IMR-90 (cell line): ENCODE data around the gene SUN5. TPM values are rescaled to one million over a fixed set of nuclear protein-coding genes. Genes with fewer than 3 reads are reported as not detected.

Source experiments
- ATAC-seq: fragments of 200-7000 bp; cut with Tn5 transposase; 2 replicates; pipeline ENCODE4 v1.9.1; 2020; ENCODE audit warnings: low read depth, mild to moderate bottlenecking, moderate library complexity
- BruUV-seq: library from RNA; stranded (reverse); fragments of 400-500 nt; replicated peaks from 2 replicates; lab custom pipeline; 2021; lab: Mats Ljungman, UMichigan
- CTCF ChIA-PET: fragments of 300-600 bp; formaldehyde crosslinking; extraction: SDS; loops from one replicate; lab custom pipeline; 2021; ENCODE audit warnings: antibody characterized with exemption; lab: Yijun Ruan, JAX
- POLR2A ChIA-PET: fragments of 300-600 bp; sonication (Branson Sonifier 250); formaldehyde crosslinking; loops from one replicate; lab custom pipeline; 2022; ENCODE audit warnings: antibody characterized with exemption; ENCODE audit not compliant: unreplicated experiment; lab: Charles Lee
- DNase-seq: peaks from one replicate; pipeline ENCODE4 v3.0.0; 2013
- H2AFZ ChIP-seq: replicated peaks from 2 replicates; pipeline ENCODE3; 2013; ENCODE audit warnings: low read length, mild to moderate bottlenecking; ENCODE audit not compliant: poor library complexity
- H2AK5ac ChIP-seq: 2 replicates; pipeline ENCODE4 v1.6.1; 2013; ENCODE audit warnings: low read depth, low read length, inconsistent platforms
- H2AK9ac ChIP-seq: replicated peaks from 2 replicates; pipeline ENCODE3; 2013; ENCODE audit warnings: mild to moderate bottlenecking, low read depth, low read length, moderate library complexity; ENCODE audit not compliant: poor library complexity
- H2BK120ac ChIP-seq: 2 replicates; pipeline ENCODE4 v1.6.1; 2013; ENCODE audit warnings: low read depth, low read length, inconsistent platforms
- H2BK15ac ChIP-seq: 3 replicates; pipeline ENCODE4 v1.6.1; 2013; ENCODE audit warnings: low read depth, low read length, inconsistent platforms
- H2BK20ac ChIP-seq: 2 replicates; pipeline ENCODE4 v1.6.1; 2013; ENCODE audit warnings: low read depth, mild to moderate bottlenecking, inconsistent platforms, low read length, moderate library complexity
- H2BK5ac ChIP-seq: 2 replicates; pipeline ENCODE4 v1.6.1; 2013; ENCODE audit warnings: mild to moderate bottlenecking, low read depth, low read length, inconsistent platforms; ENCODE audit not compliant: poor library complexity, severe bottlenecking
- H3K14ac ChIP-seq: replicated peaks from 2 replicates; pipeline ENCODE4 v1.6.1; 2013; ENCODE audit warnings: low read depth, low read length, inconsistent platforms
- H3K18ac ChIP-seq: 2 replicates; pipeline ENCODE4 v1.6.1; 2013; ENCODE audit warnings: low read depth, low read length, control low read depth
- H3K23ac ChIP-seq: 2 replicates; pipeline ENCODE4 v1.6.1; 2013; ENCODE audit warnings: low read depth, low read length, inconsistent platforms
- H3K27ac ChIP-seq: 2 replicates; pipeline ENCODE4 v1.5.1; 2013; ENCODE audit warnings: mild to moderate bottlenecking, control low read depth, low read length; ENCODE audit not compliant: insufficient read depth
- H3K27me3 ChIP-seq: 2 replicates; pipeline ENCODE4 v1.6.1; 2013; ENCODE audit warnings: low read length; ENCODE audit not compliant: control insufficient read depth, insufficient read depth
- H3K36me3 ChIP-seq: 2 replicates; pipeline ENCODE4 v1.6.1; 2013; ENCODE audit warnings: low read length, mixed read lengths; ENCODE audit not compliant: control insufficient read depth, insufficient read depth
- H3K4ac ChIP-seq: 2 replicates; pipeline ENCODE4 v1.6.1; 2013; ENCODE audit warnings: low read depth, low read length, inconsistent platforms
- H3K4me1 ChIP-seq: 2 replicates; pipeline ENCODE4 v1.6.1; 2013; ENCODE audit warnings: low read length, mixed read lengths; ENCODE audit not compliant: control insufficient read depth, insufficient read depth
- H3K4me2 ChIP-seq: 2 replicates; pipeline ENCODE4 v1.6.1; 2013; ENCODE audit warnings: low read depth, mild to moderate bottlenecking, control low read depth, low read length, moderate library complexity
- H3K4me3 ChIP-seq: 2 replicates; pipeline ENCODE4 v1.5.1; 2013; ENCODE audit warnings: low read depth, mild to moderate bottlenecking, control low read depth, low read length, moderate library complexity; ENCODE audit not compliant: insufficient read depth
- H3K56ac ChIP-seq: 2 replicates; pipeline ENCODE4 v1.6.1; 2013; ENCODE audit warnings: low read length, inconsistent platforms; ENCODE audit not compliant: insufficient read depth; ENCODE audit errors: extremely low read depth
- H3K79me1 ChIP-seq, 2 experiments: 2 replicates each; pipeline ENCODE4 v1.6.1; 2013; ENCODE audit warnings: low read length in 2 of 2, inconsistent platforms in 1 of 2, low read depth in 1 of 2
- H3K9ac ChIP-seq: 2 replicates; pipeline ENCODE4 v1.6.1; 2013; ENCODE audit warnings: low read depth, low read length, control low read depth
- H3K9me1 ChIP-seq: 2 replicates; pipeline ENCODE4 v1.6.1; 2013; ENCODE audit warnings: low read length, inconsistent platforms; ENCODE audit not compliant: insufficient read depth
- H3K9me3 ChIP-seq: 2 replicates; pipeline ENCODE4 v1.6.1; 2013; ENCODE audit warnings: low read length; ENCODE audit not compliant: control insufficient read depth, insufficient read depth
- H4K20me1 ChIP-seq: 2 replicates; pipeline ENCODE4 v1.6.1; 2013; ENCODE audit warnings: low read length, inconsistent platforms; ENCODE audit not compliant: insufficient read depth
- H4K5ac ChIP-seq: 2 replicates; pipeline ENCODE4 v1.6.1; 2013; ENCODE audit warnings: mild to moderate bottlenecking, low read depth, low read length, control low read depth
- H4K8ac ChIP-seq, 2 experiments: 2 replicates each; pipeline ENCODE4 v1.6.1; 2013; ENCODE audit warnings: low read depth in 2 of 2, low read length in 2 of 2, control low read depth in 1 of 2, inconsistent platforms in 1 of 2
- H4K91ac ChIP-seq: 2 replicates; pipeline ENCODE4 v1.6.1; 2013; ENCODE audit warnings: low read depth, low read length, inconsistent platforms; ENCODE audit not compliant: insufficient read depth
- BHLHE40 ChIP-seq: fragments of 150-350 bp; IDR thresholded peaks from 2 replicates; pipeline ENCODE4 v1.6.1; 2016; ENCODE audit warnings: mild to moderate bottlenecking, low read depth, low read length
- CEBPB ChIP-seq: IDR thresholded peaks from 2 replicates; pipeline ENCODE4 v1.6.1; 2012; ENCODE audit warnings: low read depth, low read length, improper control_type of control experiment
- CHD1 ChIP-seq: IDR thresholded peaks from 2 replicates; pipeline ENCODE4 v1.6.1; 2012; ENCODE audit warnings: low read depth, low read length, improper control_type of control experiment
- FOS ChIP-seq: fragments of 150-350 bp; IDR thresholded peaks from 2 replicates; pipeline ENCODE4 v1.6.1; 2016; ENCODE audit warnings: low read depth, low read length
- MAZ ChIP-seq: IDR thresholded peaks from 2 replicates; pipeline ENCODE4 v1.6.1; 2012; ENCODE audit warnings: low read depth, mild to moderate bottlenecking, low read length, improper control_type of control experiment, moderate library complexity, borderline replicate concordance
- MXI1 ChIP-seq: IDR thresholded peaks from 2 replicates; pipeline ENCODE4 v1.6.1; 2012; ENCODE audit warnings: low read depth, mild to moderate bottlenecking, low read length, moderate library complexity, borderline replicate concordance
- NFE2L2 ChIP-seq: fragments of 150-350 bp; IDR thresholded peaks from 2 replicates; pipeline ENCODE4 v1.6.1; 2016; ENCODE audit warnings: low read depth, mild to moderate bottlenecking, low read length
- POLR2A ChIP-seq: IDR thresholded peaks from 2 replicates; pipeline ENCODE4 v1.6.1; 2012; ENCODE audit warnings: mild to moderate bottlenecking, low read depth, low read length
- RAD21 ChIP-seq: IDR thresholded peaks from 2 replicates; pipeline ENCODE4 v1.6.1; 2012; ENCODE audit warnings: low read length, improper control_type of control experiment
- RCOR1 ChIP-seq: IDR thresholded peaks from 2 replicates; pipeline ENCODE4 v1.6.1; 2012; ENCODE audit warnings: mild to moderate bottlenecking, low read length, improper control_type of control experiment; ENCODE audit not compliant: insufficient replicate concordance
- RFX5 ChIP-seq: IDR thresholded peaks from 2 replicates; pipeline ENCODE4 v1.8.0; 2012; ENCODE audit warnings: low read depth, mild to moderate bottlenecking, low read length, moderate library complexity
- SMC3 ChIP-seq: fragments of 150-350 bp; IDR thresholded peaks from 2 replicates; pipeline ENCODE4 v1.6.1; 2016; ENCODE audit warnings: low read depth, mild to moderate bottlenecking, antibody characterized with exemption, low read length, moderate library complexity
- WGBS, 2 experiments: methylation state at CpG; one replicate each; pipeline versions ENCODE4 v1.1.5 to v1.1.7; 2013; ENCODE audit warnings: missing lambda C conversion rate in 2 of 2; ENCODE audit not compliant: insufficient read length in 1 of 2; ENCODE audit errors: extremely low coverage in 2 of 2; 5-methylcytosine and 5-hydroxymethylcytosine counted together
- dilution Hi-C: fragments of 300-500 bp; cut with HindIII; formaldehyde crosslinking; loops from one replicate; pipeline ENCODE4 v1.14.3; 2018; ENCODE audit warnings: low sequenced_read_pairs; ENCODE audit not compliant: unreplicated experiment
- in situ Hi-C: fragments of 300-500 bp; cut with MboI; formaldehyde crosslinking; loops from 3 replicates; pipeline ENCODE4 v1.14.3; 2019; ENCODE audit warnings: low sequenced_read_pairs, inconsistent platforms, mixed read lengths
- intact Hi-C: fragments of 100-400 bp; cut with micrococcal nuclease; formaldehyde crosslinking; loops from 2 replicates; pipeline ENCODE4 v1.10.0; 2022
- polyA plus RNA-seq, 3 experiments: library from polyadenylated mRNA; depleted of rRNA; stranded (reverse); fragments of >200 nt; gene quantifications; 2 replicates each; pipeline ENCODE4 v1.2.3, GENCODE V29; 2012; ENCODE audit warnings: low replicate concordance in 1 of 3
- total RNA-seq: library from RNA; depleted of rRNA; stranded (reverse); fragments of >200 nt; gene quantifications from 2 replicates; pipeline ENCODE4 v1.2.3, GENCODE V29; 2012
- TF ChIP-seq, protein P1 (sequence below): conservative IDR thresholded peaks from 2 replicates; pipeline ENCODE4 v1.5.1; 2012; ENCODE audit warnings: mild to moderate bottlenecking, low read depth, low read length, improper control_type of control experiment
- TF ChIP-seq, protein P2 (sequence below): fragments of 150-350 bp; IDR thresholded peaks from 2 replicates; pipeline ENCODE4 v1.6.1; 2016; ENCODE audit warnings: low read depth, mild to moderate bottlenecking, low read length, moderate library complexity, borderline replicate concordance
- TF ChIP-seq, protein P3 (sequence below): fragments of 150-350 bp; IDR thresholded peaks from 2 replicates; pipeline ENCODE4 v1.6.1; 2017; ENCODE audit warnings: mild to moderate bottlenecking, antibody characterized with exemption, low read length, low read depth

SUN5 gene
- total and polyA plus RNA-seq, 2 of the 4 experiments (the other 2 are of a cell fraction): not detected

DNA sequence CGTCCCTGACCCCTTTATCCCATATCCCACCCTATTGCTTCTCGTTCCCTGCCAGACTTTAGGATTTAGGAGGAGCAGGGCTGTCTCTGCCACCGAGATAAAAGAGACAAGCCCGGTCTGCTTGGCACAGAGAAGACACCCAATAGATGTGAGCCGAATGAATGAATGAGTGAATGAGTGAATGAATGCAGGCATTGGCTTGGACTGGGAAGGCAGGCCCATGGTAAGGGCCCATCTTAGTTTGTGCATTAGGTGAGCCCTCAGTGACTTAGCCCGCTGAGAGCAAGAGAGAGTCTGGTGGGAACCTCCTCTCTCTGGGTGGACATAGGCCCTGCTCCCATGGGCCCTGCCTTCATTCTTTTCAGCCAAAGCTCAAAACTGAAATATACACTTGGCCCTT is 26.3 kb upstream of the SUN5 start:
- Histone ChIP-seq H3K9ac (no peak overlapping the region), H3K27ac (no peak overlapping the region), H3K4me2 (no peak overlapping the region), H4K5ac (no peak overlapping the region), H3K4me3 (no peak overlapping the region), H3K4ac (no peak overlapping the region), H3K9me3 (no peaks in the 10 kb centered on the region), H3K27me3 (no peaks in the 10 kb centered on the region), H3K4me1 (no peaks in the 10 kb centered on the region), H2BK15ac (no peak overlapping the region), H4K8ac (no peak overlapping the region), H3K56ac (no peak overlapping the region), H3K23ac (no peak overlapping the region), H3K36me3 (no peaks in the 10 kb centered on the region), H3K79me1 (no peaks in the 10 kb centered on the region), H3K14ac (no peak overlapping the region), H2AK5ac (no peak overlapping the region), H3K9me1 (no peaks in the 10 kb centered on the region), H2AFZ (no peak overlapping the region), H3K18ac (no peak overlapping the region), H2BK120ac (no peak overlapping the region), H2AK9ac (no peak overlapping the region), H4K20me1 (no peaks in the 10 kb centered on the region), H4K91ac (no peak overlapping the region), H2BK20ac (no peak overlapping the region), H2BK5ac (no peak overlapping the region)
- no TSS peak for BruUV-seq
- in situ Hi-C loops (no loop called here), intact Hi-C loops (no loop called here), dilution Hi-C loops (no loop called here)
- ChIA-PET POLR2A (no interaction called here), CTCF (no interaction called here)
- WGBS, 2 experiments: 60% methylated on average over 1 of the region's 6 CpGs; no CpG with 5 or more reads in 1 of the 2 experiments
- no peak for ATAC-seq
- no peak for DNase-seq
- TF ChIP-seq POLR2A (no peak), BHLHE40 (no peak), CHD1 (no peak), MXI1 (no peak), RCOR1 (no peak), FOS (no peak), SMC3 (no peak), RAD21 (no peak), RFX5 (no peak), MAZ (no peak), CEBPB (no peak), NFE2L2 (no peak)
- TF ChIP-seq, protein P1, sequence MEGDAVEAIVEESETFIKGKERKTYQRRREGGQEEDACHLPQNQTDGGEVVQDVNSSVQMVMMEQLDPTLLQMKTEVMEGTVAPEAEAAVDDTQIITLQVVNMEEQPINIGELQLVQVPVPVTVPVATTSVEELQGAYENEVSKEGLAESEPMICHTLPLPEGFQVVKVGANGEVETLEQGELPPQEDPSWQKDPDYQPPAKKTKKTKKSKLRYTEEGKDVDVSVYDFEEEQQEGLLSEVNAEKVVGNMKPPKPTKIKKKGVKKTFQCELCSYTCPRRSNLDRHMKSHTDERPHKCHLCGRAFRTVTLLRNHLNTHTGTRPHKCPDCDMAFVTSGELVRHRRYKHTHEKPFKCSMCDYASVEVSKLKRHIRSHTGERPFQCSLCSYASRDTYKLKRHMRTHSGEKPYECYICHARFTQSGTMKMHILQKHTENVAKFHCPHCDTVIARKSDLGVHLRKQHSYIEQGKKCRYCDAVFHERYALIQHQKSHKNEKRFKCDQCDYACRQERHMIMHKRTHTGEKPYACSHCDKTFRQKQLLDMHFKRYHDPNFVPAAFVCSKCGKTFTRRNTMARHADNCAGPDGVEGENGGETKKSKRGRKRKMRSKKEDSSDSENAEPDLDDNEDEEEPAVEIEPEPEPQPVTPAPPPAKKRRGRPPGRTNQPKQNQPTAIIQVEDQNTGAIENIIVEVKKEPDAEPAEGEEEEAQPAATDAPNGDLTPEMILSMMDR: no peak
- TF ChIP-seq, protein P2, sequence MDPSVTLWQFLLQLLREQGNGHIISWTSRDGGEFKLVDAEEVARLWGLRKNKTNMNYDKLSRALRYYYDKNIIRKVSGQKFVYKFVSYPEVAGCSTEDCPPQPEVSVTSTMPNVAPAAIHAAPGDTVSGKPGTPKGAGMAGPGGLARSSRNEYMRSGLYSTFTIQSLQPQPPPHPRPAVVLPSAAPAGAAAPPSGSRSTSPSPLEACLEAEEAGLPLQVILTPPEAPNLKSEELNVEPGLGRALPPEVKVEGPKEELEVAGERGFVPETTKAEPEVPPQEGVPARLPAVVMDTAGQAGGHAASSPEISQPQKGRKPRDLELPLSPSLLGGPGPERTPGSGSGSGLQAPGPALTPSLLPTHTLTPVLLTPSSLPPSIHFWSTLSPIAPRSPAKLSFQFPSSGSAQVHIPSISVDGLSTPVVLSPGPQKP: no peak
- TF ChIP-seq, protein P3, sequence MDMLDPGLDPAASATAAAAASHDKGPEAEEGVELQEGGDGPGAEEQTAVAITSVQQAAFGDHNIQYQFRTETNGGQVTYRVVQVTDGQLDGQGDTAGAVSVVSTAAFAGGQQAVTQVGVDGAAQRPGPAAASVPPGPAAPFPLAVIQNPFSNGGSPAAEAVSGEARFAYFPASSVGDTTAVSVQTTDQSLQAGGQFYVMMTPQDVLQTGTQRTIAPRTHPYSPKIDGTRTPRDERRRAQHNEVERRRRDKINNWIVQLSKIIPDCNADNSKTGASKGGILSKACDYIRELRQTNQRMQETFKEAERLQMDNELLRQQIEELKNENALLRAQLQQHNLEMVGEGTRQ: no peak
